ENCODE data around the gene FSD1. TPM values are rescaled to one million over a fixed set of nuclear protein-coding genes. Genes with fewer than 3 reads are reported as not detected.
A peak's percentile ranks its signal among the peaks of the same experiment; 100 is the strongest.

FSD1 gene
- polyA plus RNA-seq (2013), result 8.7 TPM in 2 replicates

- peaks cover 7% of the 10 kb centered on the region for H3K79me1 ChIP-seq (ENCODE audit: low read length)
- H3K4me3 ChIP-seq (ENCODE audit: low read depth, low read length), result peak within 1 kb of the TSS; percentile 68
- H2AK5ac ChIP-seq (ENCODE audit: low read length), result peak within 1 kb of the TSS; percentile 43
- peaks cover 0 to 2% of the 10 kb centered on the region in 2 experiments for H3K36me3 ChIP-seq (ENCODE audit: control insufficient read depth in 1 of 2, insufficient read depth in 2 of 2, low read length in 2 of 2)
- peak within 1 kb of the TSS; percentile 49 for H3K14ac ChIP-seq (ENCODE audit: low read length)
- H4K91ac ChIP-seq (ENCODE audit: low read depth, low read length), result peak within 1 kb of the TSS; percentile 57
- H2BK5ac ChIP-seq (ENCODE audit: low read depth, low read length, poor library complexity), result no peak within 1 kb of the TSS
- no peak within 1 kb of the TSS for H3K9ac ChIP-seq (ENCODE audit: low read length)
- peak within 1 kb of the TSS; percentile 81 for H2AFZ ChIP-seq (ENCODE audit: insufficient read depth, low read length, poor library complexity)
- H2BK12ac ChIP-seq (ENCODE audit: low read length), result peak within 1 kb of the TSS; percentile 77
- H3K4me2 ChIP-seq (ENCODE audit: low read length), result peak within 1 kb of the TSS; percentile 72
- H4K8ac ChIP-seq (ENCODE audit: low read depth, low read length), result peak within 1 kb of the TSS; percentile 76
- no peak within 1 kb of the TSS for H3K23ac ChIP-seq (ENCODE audit: low read length)
- no peaks in the 10 kb centered on the region for H3K27me3 ChIP-seq (ENCODE audit: insufficient read depth, low read length)
- H3K27ac ChIP-seq (ENCODE audit: low read depth, low read length), result no peak within 1 kb of the TSS
- H2BK120ac ChIP-seq (ENCODE audit: insufficient read depth, low read length, poor library complexity), result peak within 1 kb of the TSS; percentile 15
- no peak within 1 kb of the TSS for H3K18ac ChIP-seq (ENCODE audit: low read length)
- H3K9me3 ChIP-seq (ENCODE audit: insufficient read depth, low read depth, low read length), result peaks cover 3% of the 10 kb centered on the region
- no peaks in the 10 kb centered on the region for H3K79me2 ChIP-seq (ENCODE audit: control insufficient read depth, insufficient read depth, low read length, poor library complexity)
- H3K4me1 ChIP-seq (ENCODE audit: control insufficient read depth in 1 of 2, insufficient read depth in 2 of 2, low read length in 2 of 2), result peaks cover 14 to 17% of the 10 kb centered on the region in 2 experiments
- DNase-seq, result no peak
- no peak within 1 kb of the TSS for H3K4ac ChIP-seq (ENCODE audit: low read depth, low read length)
- H4K12ac ChIP-seq (ENCODE audit: low read depth, low read length), result peak within 1 kb of the TSS; percentile 12
- WGBS (ENCODE audit: extremely low coverage, insufficient coverage, insufficient read length), result no CpG with 5 or more reads among the region's 63 CpGs
Observed at GRCh38 chr19:4304538-4305256, at the start of gene FSD1. Gene FSD1 (plus strand): TSS chr19:4304598. CDS start chr19:4304747, 149 bp downstream.

- Histone ChIP-seq H3K4ac (ENCODE audit: low read depth, low read length) (no peak overlapping the region), H3K79me1 (ENCODE audit: low read length) (no peaks in the 10 kb centered on the region), H3K4me2 (ENCODE audit: low read length) (no peak overlapping the region), H3K9ac (ENCODE audit: low read length) (no peak overlapping the region), H2AK5ac (ENCODE audit: low read length) (no peak overlapping the region), H3K4me1 (ENCODE audit: control insufficient read depth in 1 of 2, insufficient read depth in 2 of 2, low read length in 2 of 2) (no peaks in the 10 kb centered on the region), H4K91ac (ENCODE audit: low read depth, low read length) (no peak overlapping the region), H3K27ac (ENCODE audit: low read depth, low read length) (no peak overlapping the region), H3K9me3 (ENCODE audit: insufficient read depth, low read depth, low read length) (peaks cover 5% of the 10 kb centered on the region), H4K12ac (ENCODE audit: low read depth, low read length) (no peak overlapping the region), H3K4me3 (ENCODE audit: low read depth, low read length) (no peak overlapping the region), H3K18ac (ENCODE audit: low read length) (no peak overlapping the region), H4K8ac (ENCODE audit: low read depth, low read length) (no peak overlapping the region), H2AFZ (ENCODE audit: insufficient read depth, low read length, poor library complexity) (no peak overlapping the region), H3K14ac (ENCODE audit: low read length) (no peak overlapping the region), H2BK5ac (ENCODE audit: low read depth, low read length, poor library complexity) (no peak overlapping the region), H3K36me3 (ENCODE audit: control insufficient read depth in 1 of 2, insufficient read depth in 2 of 2, low read length in 2 of 2) (peaks cover 45 to 49% of the 10 kb centered on the region in 2 experiments), H3K23ac (ENCODE audit: low read length) (no peak overlapping the region), H3K79me2 (ENCODE audit: control insufficient read depth, insufficient read depth, low read length, poor library complexity) (no peaks in the 10 kb centered on the region), H3K27me3 (ENCODE audit: insufficient read depth, low read length) (no peaks in the 10 kb centered on the region), H2BK12ac (ENCODE audit: low read length) (no peak overlapping the region), H2BK120ac (ENCODE audit: insufficient read depth, low read length, poor library complexity) (no peak overlapping the region)
- DNase-seq, result no peak
- WGBS (ENCODE audit: extremely low coverage, insufficient coverage, insufficient read length), result no CpG with 5 or more reads among the region's 4 CpGs
Observed at GRCh38 chr19:4256563-4256962, 47.8 kb upstream of the FSD1 start.

GRCh38 chr19:4257025-4257424, 47.4 kb upstream of the FSD1 start:
- WGBS (ENCODE audit: extremely low coverage, insufficient coverage, insufficient read length), result no CpG with 5 or more reads among the region's 6 CpGs
- no peak overlapping the region for H4K8ac ChIP-seq (ENCODE audit: low read depth, low read length)
- H3K36me3 ChIP-seq (ENCODE audit: control insufficient read depth in 1 of 2, insufficient read depth in 2 of 2, low read length in 2 of 2), result peaks cover 46 to 47% of the 10 kb centered on the region in 2 experiments

GRCh38 chr19:4258181-4258580, 46.2 kb upstream of the FSD1 start:
- H2BK5ac ChIP-seq (ENCODE audit: low read depth, low read length, poor library complexity), result no peak overlapping the region
- no peak overlapping the region for H3K14ac ChIP-seq (ENCODE audit: low read length)
- H3K9me3 ChIP-seq (ENCODE audit: insufficient read depth, low read depth, low read length), result peaks cover 5% of the 10 kb centered on the region
- H2BK120ac ChIP-seq (ENCODE audit: insufficient read depth, low read length, poor library complexity), result no peak overlapping the region
- no peaks in the 10 kb centered on the region for H3K27me3 ChIP-seq (ENCODE audit: insufficient read depth, low read length)
- WGBS (ENCODE audit: extremely low coverage, insufficient coverage, insufficient read length), result no CpG with 5 or more reads among the region's 28 CpGs
- no peak overlapping the region for H3K4me2 ChIP-seq (ENCODE audit: low read length)
- H2AK5ac ChIP-seq (ENCODE audit: low read length), result no peak overlapping the region
- no peak overlapping the region for H2AFZ ChIP-seq (ENCODE audit: insufficient read depth, low read length, poor library complexity)
- H3K4ac ChIP-seq (ENCODE audit: low read depth, low read length), result no peak overlapping the region
- no peak overlapping the region for H4K8ac ChIP-seq (ENCODE audit: low read depth, low read length)
- no peak overlapping the region for H3K9ac ChIP-seq (ENCODE audit: low read length)
- no peak overlapping the region for H3K27ac ChIP-seq (ENCODE audit: low read depth, low read length)
- H3K36me3 ChIP-seq (ENCODE audit: control insufficient read depth in 1 of 2, insufficient read depth in 2 of 2, low read length in 2 of 2), result peaks cover 44 to 46% of the 10 kb centered on the region in 2 experiments
- H3K4me1 ChIP-seq (ENCODE audit: control insufficient read depth in 1 of 2, insufficient read depth in 2 of 2, low read length in 2 of 2), result no peaks in the 10 kb centered on the region
- DNase-seq, result no peak
- no peak overlapping the region for H4K12ac ChIP-seq (ENCODE audit: low read depth, low read length)
- H3K79me2 ChIP-seq (ENCODE audit: control insufficient read depth, insufficient read depth, low read length, poor library complexity), result no peaks in the 10 kb centered on the region
- H3K4me3 ChIP-seq (ENCODE audit: low read depth, low read length), result no peak overlapping the region
- no peak overlapping the region for H3K23ac ChIP-seq (ENCODE audit: low read length)
- H4K91ac ChIP-seq (ENCODE audit: low read depth, low read length), result no peak overlapping the region
- H2BK12ac ChIP-seq (ENCODE audit: low read length), result no peak overlapping the region
- H3K18ac ChIP-seq (ENCODE audit: low read length), result no peak overlapping the region
- H3K79me1 ChIP-seq (ENCODE audit: low read length), result no peaks in the 10 kb centered on the region

More at GRCh38 chr19:4257025-4257424, 47.4 kb upstream of the FSD1 start:
- no peak overlapping the region for H2AFZ ChIP-seq (ENCODE audit: insufficient read depth, low read length, poor library complexity)
- no peak overlapping the region for H2AK5ac ChIP-seq (ENCODE audit: low read length)
- H3K14ac ChIP-seq (ENCODE audit: low read length), result no peak overlapping the region
- no peak overlapping the region for H3K18ac ChIP-seq (ENCODE audit: low read length)
- peaks cover 5% of the 10 kb centered on the region for H3K9me3 ChIP-seq (ENCODE audit: insufficient read depth, low read depth, low read length)
- no peak overlapping the region for H2BK12ac ChIP-seq (ENCODE audit: low read length)
- no peak overlapping the region for H3K27ac ChIP-seq (ENCODE audit: low read depth, low read length)
- H3K4me3 ChIP-seq (ENCODE audit: low read depth, low read length), result no peak overlapping the region
- no peak overlapping the region for H3K4ac ChIP-seq (ENCODE audit: low read depth, low read length)
- no peak overlapping the region for H4K12ac ChIP-seq (ENCODE audit: low read depth, low read length)
- no peaks in the 10 kb centered on the region for H3K79me2 ChIP-seq (ENCODE audit: control insufficient read depth, insufficient read depth, low read length, poor library complexity)
- H3K4me1 ChIP-seq (ENCODE audit: control insufficient read depth in 1 of 2, insufficient read depth in 2 of 2, low read length in 2 of 2), result no peaks in the 10 kb centered on the region
- no peak overlapping the region for H3K23ac ChIP-seq (ENCODE audit: low read length)
- no peak for DNase-seq
- H3K27me3 ChIP-seq (ENCODE audit: insufficient read depth, low read length), result no peaks in the 10 kb centered on the region
- H3K79me1 ChIP-seq (ENCODE audit: low read length), result no peaks in the 10 kb centered on the region
- H3K4me2 ChIP-seq (ENCODE audit: low read length), result no peak overlapping the region
- no peak overlapping the region for H2BK120ac ChIP-seq (ENCODE audit: insufficient read depth, low read length, poor library complexity)
- H4K91ac ChIP-seq (ENCODE audit: low read depth, low read length), result no peak overlapping the region
- no peak overlapping the region for H2BK5ac ChIP-seq (ENCODE audit: low read depth, low read length, poor library complexity)
- H3K9ac ChIP-seq (ENCODE audit: low read length), result no peak overlapping the region

All from trophoblast cell (in vitro differentiated cells and primary cell).